ENCODE data around the gene RECQL. TPM values are rescaled to one million over a fixed set of nuclear protein-coding genes. Genes with fewer than 3 reads are reported as not detected.
A peak's percentile ranks its signal among the peaks of the same experiment; 100 is the strongest.

The RECQL gene
- total and polyA plus RNA-seq, 11 donors: 9.0 to 39.3 (median 22.6) TPM

- intact Hi-C loops (cut with DNase I): no loop called here
- H3K27me3 ChIP-seq: no peaks in the 10 kb centered on the region
- H3K4me3 ChIP-seq: no peak overlapping the region
- peaks cover 0 to 12% (median 0%) of the 10 kb centered on the region in 12 donors for H3K4me1 ChIP-seq
- H3K9me3 ChIP-seq: no peaks in the 10 kb centered on the region
- peaks cover 0 to 11% (median 0%) of the 10 kb centered on the region in 9 donors for H3K36me3 ChIP-seq
- no peak for DNase-seq
- H3K27ac ChIP-seq: no peak overlapping the region
- TF ChIP-seq, protein P1, sequence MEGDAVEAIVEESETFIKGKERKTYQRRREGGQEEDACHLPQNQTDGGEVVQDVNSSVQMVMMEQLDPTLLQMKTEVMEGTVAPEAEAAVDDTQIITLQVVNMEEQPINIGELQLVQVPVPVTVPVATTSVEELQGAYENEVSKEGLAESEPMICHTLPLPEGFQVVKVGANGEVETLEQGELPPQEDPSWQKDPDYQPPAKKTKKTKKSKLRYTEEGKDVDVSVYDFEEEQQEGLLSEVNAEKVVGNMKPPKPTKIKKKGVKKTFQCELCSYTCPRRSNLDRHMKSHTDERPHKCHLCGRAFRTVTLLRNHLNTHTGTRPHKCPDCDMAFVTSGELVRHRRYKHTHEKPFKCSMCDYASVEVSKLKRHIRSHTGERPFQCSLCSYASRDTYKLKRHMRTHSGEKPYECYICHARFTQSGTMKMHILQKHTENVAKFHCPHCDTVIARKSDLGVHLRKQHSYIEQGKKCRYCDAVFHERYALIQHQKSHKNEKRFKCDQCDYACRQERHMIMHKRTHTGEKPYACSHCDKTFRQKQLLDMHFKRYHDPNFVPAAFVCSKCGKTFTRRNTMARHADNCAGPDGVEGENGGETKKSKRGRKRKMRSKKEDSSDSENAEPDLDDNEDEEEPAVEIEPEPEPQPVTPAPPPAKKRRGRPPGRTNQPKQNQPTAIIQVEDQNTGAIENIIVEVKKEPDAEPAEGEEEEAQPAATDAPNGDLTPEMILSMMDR (IDR thresholded peaks at IDR 0.05): no peak
- no peak for TF ChIP-seq POLR2A (IDR thresholded peaks at IDR 0.05)
- ATAC-seq: no peak
Observed at GRCh38 chr12:21539797-21540196, 38.4 kb upstream of the RECQL start.

GRCh38 chr12:21538061-21538653 is 36.7 kb upstream of the RECQL start:
- no peak for ATAC-seq
- no peak overlapping the region for H3K27ac ChIP-seq
- DNase-seq: no peak
- no peaks in the 10 kb centered on the region for H3K9me3 ChIP-seq
- no peak overlapping the region for H3K4me3 ChIP-seq
- WGBS, 4 donors: 90 to 93% (median 92%) methylated on average over 5 of the region's 5 CpGs
- H3K27me3 ChIP-seq: no peaks in the 10 kb centered on the region
- peaks cover 0 to 11% (median 0%) of the 10 kb centered on the region in 9 donors for H3K36me3 ChIP-seq
- peaks cover 0 to 12% (median 0%) of the 10 kb centered on the region in 12 donors for H3K4me1 ChIP-seq
- TF ChIP-seq POLR2A (IDR thresholded peaks at IDR 0.05): no peak
- TF ChIP-seq, protein P1 (IDR thresholded peaks at IDR 0.05): no peak
- intact Hi-C loops (cut with DNase I): no loop called here

- peaks cover 0 to 2% (median 0%) of the 10 kb centered on the region in 12 donors for H3K9me3 ChIP-seq
- H3K4me3 ChIP-seq: peak overlapping the region in 1 of 12 donors; percentile 74
- 63 to 75% (median 71%) methylated on average over 2 of the region's 2 CpGs for WGBS, 4 donors
- no peak for TF ChIP-seq POLR2A (IDR thresholded peaks at IDR 0.05)
- TF ChIP-seq, protein P1 (IDR thresholded peaks at IDR 0.05): no peak
- DNase-seq (no peak), ATAC-seq (no peak)
- H3K27ac ChIP-seq: peak overlapping the region in 10 of 12 donors; percentile 18 to 89 (median 81)
- H3K4me1 ChIP-seq: peaks cover 0 to 23% (median 5%) of the 10 kb centered on the region in 12 donors
- peaks cover 0 to 42% (median 0%) of the 10 kb centered on the region in 9 donors for H3K27me3 ChIP-seq
- intact Hi-C loops (cut with DNase I): loop anchor here in 3 of 10 donors (5.0 to 10.0 kb wide), 2 partner anchors 78 to 125 kb away; partner anchors contain the start of gene LDHB (in 3 of the 3)
- H3K36me3 ChIP-seq: peaks cover 0 to 4% (median 0%) of the 10 kb centered on the region in 9 donors
Observed at GRCh38 chr12:21529456-21529855, 28.0 kb upstream of the RECQL start.

DNA sequence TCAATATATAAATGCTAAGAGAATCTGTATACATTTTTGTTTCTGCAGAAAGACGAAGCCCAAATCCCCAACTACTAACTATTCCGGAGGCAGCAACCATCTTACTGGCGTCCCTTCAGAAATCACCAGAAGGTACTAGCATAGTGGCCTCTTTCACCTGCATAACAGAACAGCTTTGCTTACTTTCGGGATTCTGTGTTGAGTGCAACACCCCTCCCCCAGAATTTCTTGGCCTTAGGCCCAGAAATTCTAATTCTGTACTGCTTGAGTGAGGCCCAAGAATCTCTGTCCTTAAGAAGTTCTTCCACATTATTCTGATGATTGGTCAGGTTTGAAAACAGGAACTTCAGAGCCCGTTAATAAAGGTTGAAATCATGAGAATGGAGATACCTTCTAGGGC is 27.5 kb upstream of the RECQL start:
- intact Hi-C loops (cut with DNase I): loop anchor here in 3 of 10 donors (5.0 to 10.0 kb wide), 2 partner anchors 78 to 126 kb away; partner anchors contain the start of gene LDHB (in 3 of the 3)
- peaks cover 0 to 42% (median 0%) of the 10 kb centered on the region in 9 donors for H3K27me3 ChIP-seq
- peaks cover 0 to 4% (median 0%) of the 10 kb centered on the region in 9 donors for H3K36me3 ChIP-seq
- peaks cover 0 to 23% (median 5%) of the 10 kb centered on the region in 12 donors for H3K4me1 ChIP-seq
- peaks cover 0 to 7% (median 0%) of the 10 kb centered on the region in 12 donors for H3K9me3 ChIP-seq
- WGBS, 4 donors: 36 to 53% (median 50%) methylated on average over 5 of the region's 5 CpGs
- DNase-seq: peak in 2 of 5 donors; percentile 22 to 32
- no peak for TF ChIP-seq POLR2A (IDR thresholded peaks at IDR 0.05)
- TF ChIP-seq, protein P1 (IDR thresholded peaks at IDR 0.05): no peak
- H3K4me3 ChIP-seq: peak overlapping the region in 5 of 12 donors; percentile 70 to 84 (median 74)
- H3K27ac ChIP-seq: peak overlapping the region in 11 of 12 donors; percentile 18 to 89 (median 81)
- peak; percentile 46 to 74 (median 60) for ATAC-seq
